IMR-90 (cell line): ENCODE results near the gene PEX7. TPM values are rescaled to one million over a fixed set of nuclear protein-coding genes. Genes with fewer than 3 reads are reported as not detected.

Experiments used
- ATAC-seq: fragments of 200-7000 bp; cut with Tn5 transposase; 2 replicates; pipeline ENCODE4 v1.9.1; 2020; ENCODE audit warnings: low read depth, mild to moderate bottlenecking, moderate library complexity
- BruUV-seq: library from RNA; stranded (reverse); fragments of 400-500 nt; replicated peaks from 2 replicates; lab custom pipeline; 2021; lab: Mats Ljungman, UMichigan
- CTCF ChIA-PET: fragments of 300-600 bp; formaldehyde crosslinking; extraction: SDS; loops from one replicate; lab custom pipeline; 2021; ENCODE audit warnings: antibody characterized with exemption; lab: Yijun Ruan, JAX
- POLR2A ChIA-PET: fragments of 300-600 bp; sonication (Branson Sonifier 250); formaldehyde crosslinking; loops from one replicate; lab custom pipeline; 2022; ENCODE audit warnings: antibody characterized with exemption; ENCODE audit not compliant: unreplicated experiment; lab: Charles Lee
- DNase-seq: peaks from one replicate; pipeline ENCODE4 v3.0.0; 2013
- H2AFZ ChIP-seq: replicated peaks from 2 replicates; pipeline ENCODE3; 2013; ENCODE audit warnings: low read length, mild to moderate bottlenecking; ENCODE audit not compliant: poor library complexity
- H2AK5ac ChIP-seq: 2 replicates; pipeline ENCODE4 v1.6.1; 2013; ENCODE audit warnings: low read depth, low read length, inconsistent platforms
- H2AK9ac ChIP-seq: replicated peaks from 2 replicates; pipeline ENCODE3; 2013; ENCODE audit warnings: mild to moderate bottlenecking, low read depth, low read length, moderate library complexity; ENCODE audit not compliant: poor library complexity
- H2BK120ac ChIP-seq: 2 replicates; pipeline ENCODE4 v1.6.1; 2013; ENCODE audit warnings: low read depth, low read length, inconsistent platforms
- H2BK15ac ChIP-seq: 3 replicates; pipeline ENCODE4 v1.6.1; 2013; ENCODE audit warnings: low read depth, low read length, inconsistent platforms
- H2BK20ac ChIP-seq: 2 replicates; pipeline ENCODE4 v1.6.1; 2013; ENCODE audit warnings: low read depth, mild to moderate bottlenecking, inconsistent platforms, low read length, moderate library complexity
- H2BK5ac ChIP-seq: 2 replicates; pipeline ENCODE4 v1.6.1; 2013; ENCODE audit warnings: mild to moderate bottlenecking, low read depth, low read length, inconsistent platforms; ENCODE audit not compliant: poor library complexity, severe bottlenecking
- H3K14ac ChIP-seq: replicated peaks from 2 replicates; pipeline ENCODE4 v1.6.1; 2013; ENCODE audit warnings: low read depth, low read length, inconsistent platforms
- H3K18ac ChIP-seq: 2 replicates; pipeline ENCODE4 v1.6.1; 2013; ENCODE audit warnings: low read depth, low read length, control low read depth
- H3K23ac ChIP-seq: 2 replicates; pipeline ENCODE4 v1.6.1; 2013; ENCODE audit warnings: low read depth, low read length, inconsistent platforms
- H3K27ac ChIP-seq: 2 replicates; pipeline ENCODE4 v1.5.1; 2013; ENCODE audit warnings: mild to moderate bottlenecking, control low read depth, low read length; ENCODE audit not compliant: insufficient read depth
- H3K27me3 ChIP-seq: 2 replicates; pipeline ENCODE4 v1.6.1; 2013; ENCODE audit warnings: low read length; ENCODE audit not compliant: control insufficient read depth, insufficient read depth
- H3K36me3 ChIP-seq: 2 replicates; pipeline ENCODE4 v1.6.1; 2013; ENCODE audit warnings: low read length, mixed read lengths; ENCODE audit not compliant: control insufficient read depth, insufficient read depth
- H3K4ac ChIP-seq: 2 replicates; pipeline ENCODE4 v1.6.1; 2013; ENCODE audit warnings: low read depth, low read length, inconsistent platforms
- H3K4me1 ChIP-seq: 2 replicates; pipeline ENCODE4 v1.6.1; 2013; ENCODE audit warnings: low read length, mixed read lengths; ENCODE audit not compliant: control insufficient read depth, insufficient read depth
- H3K4me2 ChIP-seq: 2 replicates; pipeline ENCODE4 v1.6.1; 2013; ENCODE audit warnings: low read depth, mild to moderate bottlenecking, control low read depth, low read length, moderate library complexity
- H3K4me3 ChIP-seq: 2 replicates; pipeline ENCODE4 v1.5.1; 2013; ENCODE audit warnings: low read depth, mild to moderate bottlenecking, control low read depth, low read length, moderate library complexity; ENCODE audit not compliant: insufficient read depth
- H3K56ac ChIP-seq: 2 replicates; pipeline ENCODE4 v1.6.1; 2013; ENCODE audit warnings: low read length, inconsistent platforms; ENCODE audit not compliant: insufficient read depth; ENCODE audit errors: extremely low read depth
- H3K79me1 ChIP-seq, 2 experiments: 2 replicates each; pipeline ENCODE4 v1.6.1; 2013; ENCODE audit warnings: low read length in 2 of 2, inconsistent platforms in 1 of 2, low read depth in 1 of 2
- H3K9ac ChIP-seq: 2 replicates; pipeline ENCODE4 v1.6.1; 2013; ENCODE audit warnings: low read depth, low read length, control low read depth
- H3K9me1 ChIP-seq: 2 replicates; pipeline ENCODE4 v1.6.1; 2013; ENCODE audit warnings: low read length, inconsistent platforms; ENCODE audit not compliant: insufficient read depth
- H3K9me3 ChIP-seq: 2 replicates; pipeline ENCODE4 v1.6.1; 2013; ENCODE audit warnings: low read length; ENCODE audit not compliant: control insufficient read depth, insufficient read depth
- H4K20me1 ChIP-seq: 2 replicates; pipeline ENCODE4 v1.6.1; 2013; ENCODE audit warnings: low read length, inconsistent platforms; ENCODE audit not compliant: insufficient read depth
- H4K5ac ChIP-seq: 2 replicates; pipeline ENCODE4 v1.6.1; 2013; ENCODE audit warnings: mild to moderate bottlenecking, low read depth, low read length, control low read depth
- H4K8ac ChIP-seq, 2 experiments: 2 replicates each; pipeline ENCODE4 v1.6.1; 2013; ENCODE audit warnings: low read depth in 2 of 2, low read length in 2 of 2, control low read depth in 1 of 2, inconsistent platforms in 1 of 2
- H4K91ac ChIP-seq: 2 replicates; pipeline ENCODE4 v1.6.1; 2013; ENCODE audit warnings: low read depth, low read length, inconsistent platforms; ENCODE audit not compliant: insufficient read depth
- BHLHE40 ChIP-seq: fragments of 150-350 bp; IDR thresholded peaks from 2 replicates; pipeline ENCODE4 v1.6.1; 2016; ENCODE audit warnings: mild to moderate bottlenecking, low read depth, low read length
- MAZ ChIP-seq: IDR thresholded peaks from 2 replicates; pipeline ENCODE4 v1.6.1; 2012; ENCODE audit warnings: low read depth, mild to moderate bottlenecking, low read length, improper control_type of control experiment, moderate library complexity, borderline replicate concordance
- WGBS, 2 experiments: methylation state at CpG; one replicate each; pipeline versions ENCODE4 v1.1.5 to v1.1.7; 2013; ENCODE audit warnings: missing lambda C conversion rate in 2 of 2; ENCODE audit not compliant: insufficient read length in 1 of 2; ENCODE audit errors: extremely low coverage in 2 of 2; 5-methylcytosine and 5-hydroxymethylcytosine counted together
- dilution Hi-C: fragments of 300-500 bp; cut with HindIII; formaldehyde crosslinking; loops from one replicate; pipeline ENCODE4 v1.14.3; 2018; ENCODE audit warnings: low sequenced_read_pairs; ENCODE audit not compliant: unreplicated experiment
- in situ Hi-C: fragments of 300-500 bp; cut with MboI; formaldehyde crosslinking; loops from 3 replicates; pipeline ENCODE4 v1.14.3; 2019; ENCODE audit warnings: low sequenced_read_pairs, inconsistent platforms, mixed read lengths
- intact Hi-C: fragments of 100-400 bp; cut with micrococcal nuclease; formaldehyde crosslinking; loops from 2 replicates; pipeline ENCODE4 v1.10.0; 2022
- polyA plus RNA-seq, 3 experiments: library from polyadenylated mRNA; depleted of rRNA; stranded (reverse); fragments of >200 nt; gene quantifications; 2 replicates each; pipeline ENCODE4 v1.2.3, GENCODE V29; 2012; ENCODE audit warnings: low replicate concordance in 1 of 3
- total RNA-seq: library from RNA; depleted of rRNA; stranded (reverse); fragments of >200 nt; gene quantifications from 2 replicates; pipeline ENCODE4 v1.2.3, GENCODE V29; 2012
- TF ChIP-seq, protein P1 (sequence below): fragments of 150-350 bp; IDR thresholded peaks from 2 replicates; pipeline ENCODE4 v1.6.1; 2017; ENCODE audit warnings: mild to moderate bottlenecking, antibody characterized with exemption, low read length, low read depth

PEX7 gene
- total and polyA plus RNA-seq, 2 of the 4 experiments (the other 2 are of a cell fraction): 5.4 to 7.0 TPM

DNA sequence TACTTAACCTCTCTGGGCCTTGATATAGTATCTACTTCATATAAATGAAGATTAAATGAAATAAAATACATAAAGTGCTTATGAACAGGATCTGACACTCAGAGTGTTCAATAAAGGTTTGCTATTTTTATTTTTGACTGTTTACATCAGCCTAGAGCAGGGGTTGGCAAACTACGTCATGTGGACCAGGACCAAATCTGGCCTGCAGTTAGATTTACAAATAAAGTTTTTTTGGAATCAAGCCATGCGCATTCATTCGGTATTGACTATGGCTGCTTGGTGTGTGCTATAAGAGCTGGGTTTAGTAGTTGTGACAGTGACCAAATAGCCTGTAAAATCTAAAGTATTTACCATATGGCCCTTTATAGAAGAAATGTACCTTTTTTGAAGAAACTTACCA lies 20.8 kb downstream of the PEX7 start:
- no peak overlapping the region for H3K4me3 ChIP-seq
- H4K8ac ChIP-seq: no peak overlapping the region
- H2BK20ac ChIP-seq: no peak overlapping the region
- H3K18ac ChIP-seq: no peak overlapping the region
- H4K20me1 ChIP-seq: no peaks in the 10 kb centered on the region
- H3K9me1 ChIP-seq: no peaks in the 10 kb centered on the region; the same call in 1 of the 2 replicates
- H3K9me3 ChIP-seq: no peaks in the 10 kb centered on the region
- H3K4ac ChIP-seq: no peak overlapping the region
- H3K9ac ChIP-seq: no peak overlapping the region
- ATAC-seq (no peak), DNase-seq (no peak)
- H3K56ac ChIP-seq: no peak overlapping the region
- no peak overlapping the region for H4K91ac ChIP-seq
- H2AFZ ChIP-seq: no peak overlapping the region
- H3K14ac ChIP-seq: no peak overlapping the region
- TF ChIP-seq BHLHE40 (no peak), MAZ (no peak)
- TF ChIP-seq, protein P1, sequence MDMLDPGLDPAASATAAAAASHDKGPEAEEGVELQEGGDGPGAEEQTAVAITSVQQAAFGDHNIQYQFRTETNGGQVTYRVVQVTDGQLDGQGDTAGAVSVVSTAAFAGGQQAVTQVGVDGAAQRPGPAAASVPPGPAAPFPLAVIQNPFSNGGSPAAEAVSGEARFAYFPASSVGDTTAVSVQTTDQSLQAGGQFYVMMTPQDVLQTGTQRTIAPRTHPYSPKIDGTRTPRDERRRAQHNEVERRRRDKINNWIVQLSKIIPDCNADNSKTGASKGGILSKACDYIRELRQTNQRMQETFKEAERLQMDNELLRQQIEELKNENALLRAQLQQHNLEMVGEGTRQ: no peak
- no peak overlapping the region for H3K4me2 ChIP-seq
- no peak overlapping the region for H2AK9ac ChIP-seq
- H3K27me3 ChIP-seq: no peaks in the 10 kb centered on the region
- no peaks in the 10 kb centered on the region; the same call in 1 of the 2 replicates for H3K36me3 ChIP-seq
- CTCF ChIA-PET: interaction anchor here (0.8 kb wide), 1 partner anchor 20 kb away, joined by 3 read pairs; no protein-coding TSS in a partner anchor
- H3K23ac ChIP-seq: no peak overlapping the region
- H3K4me1 ChIP-seq: no peaks in the 10 kb centered on the region
- POLR2A ChIA-PET: interaction anchor here (0.5 kb wide), 1 partner anchor 167 kb away, joined by 3 read pairs; no protein-coding TSS in a partner anchor
- H3K27ac ChIP-seq: no peak overlapping the region
- intact Hi-C loops: no loop called here
- H4K5ac ChIP-seq: no peak overlapping the region
- no CpG with 5 or more reads among the region's 3 CpGs for WGBS, 2 experiments
- no peak overlapping the region for H2BK5ac ChIP-seq
- H2BK120ac ChIP-seq: no peak overlapping the region
- dilution Hi-C loops: no loop called here
- no TSS peak for BruUV-seq
- no peak overlapping the region for H2BK15ac ChIP-seq
- peaks cover 0 to 3% of the 10 kb centered on the region in 2 experiments; a peak in 2 of 4 replicates for H3K79me1 ChIP-seq
- no peak overlapping the region for H2AK5ac ChIP-seq
- in situ Hi-C loops: loop anchor here (10.0 kb wide), 1 partner anchor 172 kb away; no protein-coding TSS in a partner anchor
